Measurements from ENCODE around the gene RHEX.

- TF ChIP-seq CTCF (IDR thresholded peaks at IDR 0.05; ENCODE audit: low read depth, low read length): no peak
- no peak for TF ChIP-seq EZH2phosphoT487 (IDR thresholded peaks at IDR 0.05; ENCODE audit: low read depth)
Measured at GRCh38 chr1:206136241-206136640, 83.3 kb downstream of the RHEX start.

All from OCI-LY3 (cell line).